ENCODE measurements around the gene SORBS2. TPM values are rescaled to one million over a fixed set of nuclear protein-coding genes. Genes with fewer than 3 reads are reported as not detected.

The SORBS2 gene
- total RNA-seq, 2 donors from 2014 or later, result 7.0 to 13.8 TPM

GRCh38 chr4:185740471-185740873 is 71.5 kb downstream of the SORBS2 start:
- H3K9me3 ChIP-seq (ENCODE audit: control insufficient read depth, low read length), result no peaks in the 10 kb centered on the region
- Mint-ChIP-seq H3K4me1 (peaks cover 23% of the 10 kb centered on the region), H3K4me3 (no peak overlapping the region), H3K9me3 (no peaks in the 10 kb centered on the region), H3K27ac (no peak overlapping the region), H3K36me3 (ENCODE audit: low read depth) (no peaks in the 10 kb centered on the region), H3K27me3 (ENCODE audit: insufficient read depth) (peaks cover 28% of the 10 kb centered on the region)
- H3K27ac ChIP-seq (ENCODE audit: low read depth, low read length), result no peak overlapping the region
- H3K27me3 ChIP-seq (ENCODE audit: control insufficient read depth, insufficient read depth, low read length, poor library complexity, severe bottlenecking), result no peaks in the 10 kb centered on the region
- 73 to 82% methylated on average over 2 to 4 of the region's 4 CpGs for WGBS, 2 experiments (ENCODE audit: insufficient coverage in 1 of 2, insufficient read length in 1 of 2)
- no peak overlapping the region for H3K9ac ChIP-seq (ENCODE audit: extremely low read depth, low read length, poor library complexity, severe bottlenecking)
- peaks cover 8% of the 10 kb centered on the region for H3K4me1 ChIP-seq (ENCODE audit: control insufficient read depth, insufficient read depth, low read length)
- H3K4me3 ChIP-seq (ENCODE audit: low read length), result no peak overlapping the region
- TF ChIP-seq CTCF (conservative IDR thresholded peaks at IDR 0.05), result no peak
- no peak for DNase-seq
- H3K36me3 ChIP-seq (ENCODE audit: control insufficient read depth, insufficient read depth, low read length), result no peaks in the 10 kb centered on the region

GRCh38 chr4:185738820-185739219 is 73.2 kb downstream of the SORBS2 start:
- no peak overlapping the region for H3K4me3 ChIP-seq (ENCODE audit: low read length)
- DNase-seq, result no peak
- Mint-ChIP-seq H3K36me3 (ENCODE audit: low read depth) (no peaks in the 10 kb centered on the region), H3K9me3 (no peaks in the 10 kb centered on the region), H3K27ac (no peak overlapping the region), H3K4me3 (no peak overlapping the region), H3K27me3 (ENCODE audit: insufficient read depth) (peaks cover 27% of the 10 kb centered on the region), H3K4me1 (peaks cover 23% of the 10 kb centered on the region)
- TF ChIP-seq CTCF (conservative IDR thresholded peaks at IDR 0.05), result no peak
- H3K9me3 ChIP-seq (ENCODE audit: control insufficient read depth, low read length), result no peaks in the 10 kb centered on the region
- H3K27me3 ChIP-seq (ENCODE audit: control insufficient read depth, insufficient read depth, low read length, poor library complexity, severe bottlenecking), result no peaks in the 10 kb centered on the region
- no peak overlapping the region for H3K9ac ChIP-seq (ENCODE audit: extremely low read depth, low read length, poor library complexity, severe bottlenecking)
- no peaks in the 10 kb centered on the region for H3K36me3 ChIP-seq (ENCODE audit: control insufficient read depth, insufficient read depth, low read length)
- no peak overlapping the region for H3K27ac ChIP-seq (ENCODE audit: low read depth, low read length)
- peaks cover 8% of the 10 kb centered on the region for H3K4me1 ChIP-seq (ENCODE audit: control insufficient read depth, insufficient read depth, low read length)

GRCh38 chr4:185738038-185738552 is 73.9 kb downstream of the SORBS2 start:
- H3K4me1 ChIP-seq (ENCODE audit: control insufficient read depth, insufficient read depth, low read length), result peaks cover 8% of the 10 kb centered on the region
- Mint-ChIP-seq H3K27ac (no peak overlapping the region), H3K27me3 (ENCODE audit: insufficient read depth) (peaks cover 23% of the 10 kb centered on the region), H3K4me1 (peaks cover 23% of the 10 kb centered on the region), H3K36me3 (ENCODE audit: low read depth) (no peaks in the 10 kb centered on the region), H3K9me3 (peaks cover 2% of the 10 kb centered on the region), H3K4me3 (no peak overlapping the region)
- H3K27ac ChIP-seq (ENCODE audit: low read depth, low read length), result no peak overlapping the region
- no peak overlapping the region for H3K4me3 ChIP-seq (ENCODE audit: low read length)
- no peaks in the 10 kb centered on the region for H3K27me3 ChIP-seq (ENCODE audit: control insufficient read depth, insufficient read depth, low read length, poor library complexity, severe bottlenecking)
- H3K9me3 ChIP-seq (ENCODE audit: control insufficient read depth, low read length), result peaks cover 1% of the 10 kb centered on the region
- H3K9ac ChIP-seq (ENCODE audit: extremely low read depth, low read length, poor library complexity, severe bottlenecking), result no peak overlapping the region
- 88% methylated on average over 8 to 10 of the region's 10 CpGs for WGBS, 2 experiments (ENCODE audit: insufficient coverage in 1 of 2, insufficient read length in 1 of 2)
- DNase-seq, result no peak
- no peak for TF ChIP-seq CTCF (conservative IDR thresholded peaks at IDR 0.05)
- H3K36me3 ChIP-seq (ENCODE audit: control insufficient read depth, insufficient read depth, low read length), result no peaks in the 10 kb centered on the region

Measured in endodermal cell (in vitro differentiated cells).